Astrocyte of the spinal cord (primary cell): Measurements from ENCODE around the gene RGS9BP.

Source experiments
- DNase-seq: peaks from one replicate; pipeline ENCODE4 v3.0.0; 2011; ENCODE audit warnings: low read depth, low spot score
- H3K4me3 ChIP-seq: 2 replicates; pipeline ENCODE4 v1.5.1; 2011; ENCODE audit warnings: low read depth, mild to moderate bottlenecking, low read length, moderate library complexity
- CTCF ChIP-seq: IDR thresholded peaks from 2 replicates; pipeline ENCODE4 v1.5.1; 2012; ENCODE audit warnings: low read depth, mild to moderate bottlenecking, low read length, inconsistent platforms
- in situ Hi-C: cut with HindIII; loops from 2 replicates; pipeline ENCODE4 v1.10.0; 2017; ENCODE audit warnings: low sequenced_read_pairs

Gene RGS9BP

GRCh38 chr19:32666084-32666483 is 9.6 kb upstream of the RGS9BP start:
- no peak for TF ChIP-seq CTCF
- no peak overlapping the region for H3K4me3 ChIP-seq
- in situ Hi-C loops, result no loop called here
- DNase-seq, result no peak

- no peak for TF ChIP-seq CTCF
- H3K4me3 ChIP-seq, result no peak overlapping the region
- in situ Hi-C loops, result no loop called here
- DNase-seq, result no peak
These were observed 6.3 kb upstream of the RGS9BP start for GRCh38 chr19:32669310-32669709.

GRCh38 chr19:32671883-32672593 is 3.6 kb upstream of the RGS9BP start:
- H3K4me3 ChIP-seq, result no peak overlapping the region
- in situ Hi-C loops, result no loop called here
- no peak for TF ChIP-seq CTCF
- DNase-seq, result peak; percentile 11

GRCh38 chr19:32672841-32673240 is 2.8 kb upstream of the RGS9BP start:
- TF ChIP-seq CTCF, result no peak
- DNase-seq, result no peak
- in situ Hi-C loops, result no loop called here
- H3K4me3 ChIP-seq, result no peak overlapping the region

- DNase-seq, result no peak
- no peak overlapping the region for H3K4me3 ChIP-seq
- in situ Hi-C loops, result no loop called here
- no peak for TF ChIP-seq CTCF
These were observed 2.1 kb upstream of the RGS9BP start for GRCh38 chr19:32673573-32673972.

GRCh38 chr19:32674153-32674930 is 1.3 kb upstream of the RGS9BP start:
- peak overlapping the region; percentile 75 for H3K4me3 ChIP-seq
- no peak for TF ChIP-seq CTCF
- DNase-seq, result no peak
- in situ Hi-C loops, result no loop called here
